K562 (cell line): ENCODE measurements around the gene FLRT1. TPM values are rescaled to one million over a fixed set of nuclear protein-coding genes. Genes with fewer than 3 reads are reported as not detected.

Experiments
- ATAC-seq: fragments of 200-7000 bp; cut with Tn5 transposase; 3 replicates; pipeline ENCODE4 v1.9.1; 2020; ENCODE audit warnings: moderate library complexity
- BruUV-seq: library from RNA; stranded (reverse); fragments of 400-500 nt; replicated peaks from 2 replicates; lab custom pipeline; 2021; lab: Mats Ljungman, UMichigan
- CTCF ChIA-PET: fragments of 300-600 bp; formaldehyde crosslinking; extraction: SDS; loops from one replicate; lab custom pipeline; 2021; ENCODE audit warnings: low intra/inter-chr PET ratio; lab: Yijun Ruan, JAX
- POLR2A ChIA-PET: fragments of 300-600, 350-650 bp; sonication (Branson Sonifier 250); formaldehyde crosslinking; extraction: SDS; loops from one replicate; lab custom pipeline; 2021; ENCODE audit warnings: antibody characterized with exemption, inconsistent platforms; lab: Yijun Ruan, JAX
- DNase-seq, 4 experiments: peaks; one replicate each; pipeline versions ENCODE4 v3.0.0 to v3.0.0-alpha.2; 2011 to 2018; ENCODE audit warnings: low spot score in 3 of 4, mixed read lengths in 3 of 4; ENCODE audit errors: extremely low read depth in 1 of 4
- FAIRE-seq: peaks from 2 replicates; lab custom pipeline; 2011; peaks lifted over from hg19 to GRCh38; lab: Jason Lieb, UNC
- H2AFZ ChIP-seq: 2 replicates; pipeline ENCODE4 v1.6.0; 2011; ENCODE audit warnings: low read depth, low read length, control low read depth, inconsistent platforms
- H3K27ac ChIP-seq: fragments of 200-600 bp; 3 replicates; pipeline ENCODE4 v1.8.0; 2011; ENCODE audit warnings: low read depth, mild to moderate bottlenecking, control low read depth, inconsistent platforms, low read length, moderate library complexity, mixed read lengths; ENCODE audit errors: extremely low read depth
- H3K27me3 ChIP-seq, 2 experiments: fragments of 300-600 bp in 1 of 2; 2 replicates in 1 of 2; 3 replicates in 1 of 2; pipeline versions ENCODE4 v1.6.0 to v1.8.0; 2011; ENCODE audit warnings: inconsistent platforms in 2 of 2, low read length in 2 of 2, mild to moderate bottlenecking in 1 of 2, mixed read lengths in 1 of 2, moderate library complexity in 1 of 2; ENCODE audit not compliant: control insufficient read depth in 2 of 2, insufficient read depth in 2 of 2
- H3K36me3 ChIP-seq: fragments of 300-600 bp; 3 replicates; pipeline ENCODE4 v1.8.0; 2011; ENCODE audit warnings: mild to moderate bottlenecking, low read length, inconsistent platforms; ENCODE audit not compliant: control insufficient read depth, insufficient read depth
- H3K4me1 ChIP-seq, 2 experiments: fragments of 200-600 bp in 1 of 2; replicated peaks in 1 of 2; 2 replicates in 1 of 2; 3 replicates in 1 of 2; pipeline versions ENCODE4 v1.5.1 to v1.8.0; 2011; ENCODE audit warnings: inconsistent platforms in 2 of 2, low read length in 2 of 2, mild to moderate bottlenecking in 1 of 2, mixed read lengths in 1 of 2, moderate library complexity in 1 of 2; ENCODE audit not compliant: control insufficient read depth in 2 of 2, insufficient read depth in 2 of 2
- H3K4me2 ChIP-seq: 2 replicates; pipeline ENCODE4 v1.6.1; 2011; ENCODE audit warnings: low read length, control low read depth, inconsistent platforms, mixed read lengths; ENCODE audit not compliant: insufficient read depth
- H3K4me3 ChIP-seq: fragments of 200-600 bp; sonication (generic), shearing (Covaris generic); 2 replicates; pipeline ENCODE4 v1.5.1; 2016; ENCODE audit warnings: control low read depth, inconsistent platforms
- H3K79me2 ChIP-seq: fragments of 200-600 bp; 3 replicates; pipeline ENCODE4 v1.8.0; 2011; ENCODE audit warnings: low read length, inconsistent platforms; ENCODE audit not compliant: control insufficient read depth, insufficient read depth
- H3K9ac ChIP-seq, 2 experiments: 2 replicates each; pipeline versions ENCODE4 v1.6.0 to v1.6.1; 2011; ENCODE audit warnings: low read depth in 2 of 2, low read length in 2 of 2, control low read depth in 1 of 2, inconsistent platforms in 1 of 2, mild to moderate bottlenecking in 1 of 2, mixed read lengths in 1 of 2; ENCODE audit not compliant: insufficient read depth in 1 of 2
- H3K9me1 ChIP-seq: one replicate; pipeline ENCODE4 v1.6.0; 2011; ENCODE audit warnings: inconsistent platforms, mild to moderate bottlenecking, low read length, moderate library complexity; ENCODE audit not compliant: control insufficient read depth, insufficient read depth
- H3K9me3 ChIP-seq: replicated peaks from 2 replicates; pipeline ENCODE4 v1.5.1; 2011; ENCODE audit warnings: low read depth, low read length, inconsistent platforms; ENCODE audit not compliant: control insufficient read depth, insufficient read depth
- H4K20me1 ChIP-seq: replicated peaks from 2 replicates; pipeline ENCODE4 v1.6.1; 2011; ENCODE audit warnings: low read length, inconsistent platforms, mixed read lengths; ENCODE audit not compliant: control insufficient read depth, insufficient read depth
- ARNT ChIP-seq, 2 experiments: fragments of 450-650 bp; IDR thresholded peaks; 2 replicates each; pipeline ENCODE4 v1.6.1; 2016; ENCODE audit warnings: mild to moderate bottlenecking in 1 of 2
- EP300 ChIP-seq: IDR thresholded peaks from 2 replicates; pipeline ENCODE4 v1.6.1; 2012; ENCODE audit warnings: low read length, improper control_type of control experiment
- NBN ChIP-seq: fragments of 450-650 bp; IDR thresholded peaks from 2 replicates; pipeline ENCODE4 v1.6.1; 2016; ENCODE audit warnings: low read depth, mild to moderate bottlenecking
- NCOR1 ChIP-seq: fragments of 450-650 bp; IDR thresholded peaks from 2 replicates; pipeline ENCODE4 v1.6.1; 2016; ENCODE audit warnings: mild to moderate bottlenecking, moderate library complexity
- RBFOX2 ChIP-seq: fragments of 200-400 bp; formaldehyde crosslinking; IDR thresholded peaks from 2 replicates; pipeline ENCODE4 v1.6.1; 2017; ENCODE audit warnings: low read depth, mild to moderate bottlenecking, low read length, moderate library complexity
- RCOR1 ChIP-seq, 2 experiments: IDR thresholded peaks; 2 replicates each; pipeline ENCODE4 v1.6.1; 2012; ENCODE audit warnings: low read depth in 2 of 2, low read length in 2 of 2, borderline replicate concordance in 1 of 2, improper control_type of control experiment in 1 of 2
- RFX1 ChIP-seq: fragments of 450-650 bp; IDR thresholded peaks from 2 replicates; pipeline ENCODE4 v1.6.1; 2016; ENCODE audit warnings: mild to moderate bottlenecking, moderate library complexity
- SIN3B ChIP-seq: fragments of 450-650 bp; IDR thresholded peaks from 2 replicates; pipeline ENCODE4 v1.6.1; 2017; ENCODE audit warnings: low read depth, mild to moderate bottlenecking, moderate library complexity
- TBP ChIP-seq: optimal IDR thresholded peaks from 2 replicates; pipeline ENCODE3; 2011; ENCODE audit warnings: low read depth, low read length, improper control_type of control experiment
- TEAD1 ChIP-seq, 2 experiments: fragments of 450-650 bp in 1 of 2; sonication (generic) in 1 of 2; formaldehyde crosslinking; IDR thresholded peaks; 2 replicates each; pipeline versions ENCODE4 v1.4.0 to v1.8.0; 2020 to 2022; ENCODE audit warnings: mild to moderate bottlenecking in 2 of 2, missing genetic modification reagents in 1 of 2
- ZNF224 ChIP-seq: sonication (generic); formaldehyde crosslinking; IDR thresholded peaks from 2 replicates; pipeline ENCODE4 v1.8.0; 2022; ENCODE audit warnings: mild to moderate bottlenecking, missing genetic modification reagents
- WGBS: fragments of 100-300 bp; shearing (Covaris generic); methylation state at CpG from one replicate; pipeline ENCODE4 v1.1.6; 2016; ENCODE audit warnings: low coverage, mixed read lengths; ENCODE audit not compliant: insufficient coverage; ENCODE audit errors: missing lambda C conversion rate; 5-methylcytosine and 5-hydroxymethylcytosine counted together
- in situ Hi-C: fragments of 300-500 bp; cut with MboI; formaldehyde crosslinking; loops from 4 replicates; pipeline ENCODE4 v1.15.0; 2018; ENCODE audit warnings: inconsistent platforms, mixed read lengths
- intact Hi-C: fragments of 100-400 bp; cut with micrococcal nuclease; formaldehyde crosslinking; loops from 2 replicates; pipeline ENCODE4 v1.14.2; 2022
- polyA plus RNA-seq, 8 experiments: library from polyadenylated mRNA; depleted of rRNA in 4 of 8; stranded (reverse) in 5 of 8; unstranded in 3 of 8; fragments of >200 nt; fragmentation: Nextera tagmentation in 2 of 8; fragmentation: Illumina TruSeq in 1 of 8; extraction: Ambion mirVana in 2 of 8; extraction: Trizol in 1 of 8; gene quantifications; 2 replicates each; pipeline versions ENCODE4 v1.2.1 to v1.2.3, GENCODE V29; 2011 to 2014; ENCODE audit warnings: inconsistent platforms in 1 of 8, missing spikeins in 1 of 8
- total RNA-seq, 7 experiments: library from RNA; depleted of rRNA in 6 of 7; stranded (reverse); fragments of >200 nt in 6 of 7; fragmentation: Illumina TruSeq in 2 of 7; extraction: Trizol in 2 of 7; gene quantifications; 2 replicates each; pipeline versions ENCODE4 v1.2.1 to v1.2.3, GENCODE V29; 2011 to 2021; ENCODE audit warnings: low replicate concordance in 1 of 7
- TF ChIP-seq, protein P1 (sequence below): fragments of 450-650 bp; formaldehyde crosslinking; IDR thresholded peaks from 2 replicates; pipeline ENCODE4 v1.4.0; 2020; ENCODE audit warnings: mild to moderate bottlenecking, moderate library complexity
- TF ChIP-seq, protein P2 (sequence below): sonication (generic); formaldehyde crosslinking; IDR thresholded peaks from 2 replicates; pipeline ENCODE4 v1.8.1; 2023; ENCODE audit warnings: mild to moderate bottlenecking, missing genetic modification reagents

The FLRT1 gene
- total and polyA plus RNA-seq, 9 of the 15 experiments (the other 6 are each of a cell fraction or from before 2014, with no cell fraction given), result not detected

DNA sequence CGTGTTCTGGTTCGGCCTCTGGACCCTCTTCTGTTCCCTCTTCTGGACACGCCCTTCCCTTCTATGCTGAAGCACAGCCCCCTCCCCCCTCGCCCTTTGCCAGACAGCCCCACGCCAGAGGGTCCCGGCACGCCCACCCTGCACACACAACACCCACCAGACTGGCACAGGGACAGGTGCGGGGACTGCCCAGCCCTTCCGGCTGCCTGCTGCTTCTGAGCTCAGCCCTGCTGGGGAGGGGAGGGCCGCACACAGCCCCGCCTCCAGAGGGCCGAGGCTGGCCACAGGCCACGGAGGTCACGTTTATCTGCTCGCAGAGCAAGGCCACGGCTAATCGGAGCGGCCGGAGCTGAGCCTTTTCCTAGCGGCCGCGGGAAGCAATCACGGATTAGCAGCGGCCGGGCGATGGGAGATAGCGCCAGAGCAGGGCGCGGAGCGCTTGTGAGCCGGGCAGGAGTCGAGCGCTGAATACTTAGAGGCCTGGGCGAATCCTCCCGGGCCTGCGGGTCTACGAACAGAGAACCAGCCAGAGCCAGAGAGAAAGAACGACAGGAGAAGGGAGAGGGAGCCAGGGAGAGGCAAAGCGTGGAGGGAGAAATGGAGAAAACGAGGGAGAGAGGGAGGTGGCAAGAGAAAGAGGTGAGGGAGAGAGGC, 28.0 kb upstream of the FLRT1 start:
- H3K9me1 ChIP-seq, result peaks cover 16% of the 10 kb centered on the region
- H3K4me2 ChIP-seq, result peak overlapping the region; percentile 38
- WGBS, result 2% methylated on average over 35 of the region's 40 CpGs
- H3K9me3 ChIP-seq, result no peaks in the 10 kb centered on the region; the same call in 1 of the 2 replicates
- H3K9ac ChIP-seq, result peak overlapping the region in 1 of 2 experiments; percentile 53; a peak in 2 of 4 replicates
- BruUV-seq, result no TSS peak
- H3K79me2 ChIP-seq, result no peaks in the 10 kb centered on the region
- intact Hi-C loops, result loop anchor here (10.0 kb wide), 2 partner anchors 87 to 137 kb away; no protein-coding TSS in a partner anchor
- in situ Hi-C loops, result no loop called here
- ChIA-PET CTCF (no interaction called here), POLR2A (interaction anchor here (0.5 to 1.5 kb wide), 13 partner anchors 9 to 440 kb away, joined by 3 to 7 read pairs (median 3); partner anchors contain the start of gene COX8A)
- DNase-seq (peak; percentile 94 to 97 (median 95)), ATAC-seq (peak; percentile 97), FAIRE-seq (peak; percentile 96)
- peaks cover 49% of the 10 kb centered on the region for H4K20me1 ChIP-seq
- H3K27ac ChIP-seq, result no peak overlapping the region
- H3K4me3 ChIP-seq, result no peak overlapping the region
- H2AFZ ChIP-seq, result no peak overlapping the region
- peaks cover 16 to 52% of the 10 kb centered on the region in 2 experiments for H3K4me1 ChIP-seq
- H3K27me3 ChIP-seq, result no peaks in the 10 kb centered on the region
- no peaks in the 10 kb centered on the region; the same call in 2 of the 3 replicates for H3K36me3 ChIP-seq
- TF ChIP-seq TBP (peak; percentile 52), SIN3B (no peak), ZNF224 (no peak), ARNT (IDR thresholded peaks at IDR 0.05) (peak in 1 of 2 experiments; percentile 80; a peak in 3 of 4 replicates), EP300 (peak; percentile 83), TEAD1 (CRISPR knock-in tag; IDR thresholded peaks at IDR 0.05) (no peak), RCOR1 (IDR thresholded peaks at IDR 0.05; ENCODE audit: borderline replicate concordance in 1 of 2, low read depth in 2 of 2, low read length in 2 of 2) (peak; percentile 99 to 100), RBFOX2 (peak; percentile 54; the same call in 1 of the 2 replicates), NBN (peak; percentile 86), NCOR1 (peak; percentile 94), RFX1 (no peak)
- TF ChIP-seq, protein P1, sequence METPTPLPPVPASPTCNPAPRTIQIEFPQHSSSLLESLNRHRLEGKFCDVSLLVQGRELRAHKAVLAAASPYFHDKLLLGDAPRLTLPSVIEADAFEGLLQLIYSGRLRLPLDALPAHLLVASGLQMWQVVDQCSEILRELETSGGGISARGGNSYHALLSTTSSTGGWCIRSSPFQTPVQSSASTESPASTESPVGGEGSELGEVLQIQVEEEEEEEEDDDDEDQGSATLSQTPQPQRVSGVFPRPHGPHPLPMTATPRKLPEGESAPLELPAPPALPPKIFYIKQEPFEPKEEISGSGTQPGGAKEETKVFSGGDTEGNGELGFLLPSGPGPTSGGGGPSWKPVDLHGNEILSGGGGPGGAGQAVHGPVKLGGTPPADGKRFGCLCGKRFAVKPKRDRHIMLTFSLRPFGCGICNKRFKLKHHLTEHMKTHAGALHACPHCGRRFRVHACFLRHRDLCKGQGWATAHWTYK (CRISPR knock-in tag), result peak; percentile 100
- TF ChIP-seq, protein P2, sequence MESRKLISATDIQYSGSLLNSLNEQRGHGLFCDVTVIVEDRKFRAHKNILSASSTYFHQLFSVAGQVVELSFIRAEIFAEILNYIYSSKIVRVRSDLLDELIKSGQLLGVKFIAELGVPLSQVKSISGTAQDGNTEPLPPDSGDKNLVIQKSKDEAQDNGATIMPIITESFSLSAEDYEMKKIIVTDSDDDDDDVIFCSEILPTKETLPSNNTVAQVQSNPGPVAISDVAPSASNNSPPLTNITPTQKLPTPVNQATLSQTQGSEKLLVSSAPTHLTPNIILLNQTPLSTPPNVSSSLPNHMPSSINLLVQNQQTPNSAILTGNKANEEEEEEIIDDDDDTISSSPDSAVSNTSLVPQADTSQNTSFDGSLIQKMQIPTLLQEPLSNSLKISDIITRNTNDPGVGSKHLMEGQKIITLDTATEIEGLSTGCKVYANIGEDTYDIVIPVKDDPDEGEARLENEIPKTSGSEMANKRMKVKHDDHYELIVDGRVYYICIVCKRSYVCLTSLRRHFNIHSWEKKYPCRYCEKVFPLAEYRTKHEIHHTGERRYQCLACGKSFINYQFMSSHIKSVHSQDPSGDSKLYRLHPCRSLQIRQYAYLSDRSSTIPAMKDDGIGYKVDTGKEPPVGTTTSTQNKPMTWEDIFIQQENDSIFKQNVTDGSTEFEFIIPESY (CRISPR knock-in tag), result peak; percentile 87
